ENCODE data around the gene IL1RAPL1. TPM values are rescaled to one million over a fixed set of nuclear protein-coding genes. Genes with fewer than 3 reads are reported as not detected.

IL1RAPL1 gene
- total and polyA plus RNA-seq, 8 donors = 0.06 to 3.3 (median 0.31) TPM; not detected in 3

GRCh38 chrX:29561417-29561816, 974.2 kb downstream of the IL1RAPL1 start:
- Histone ChIP-seq H3K36me3 (no peaks in the 10 kb centered on the region), H3K4me3 (no peak overlapping the region), H3K9me3 (peaks cover 0 to 31% (median 26%) of the 10 kb centered on the region in 4 donors), H3K27me3 (no peaks in the 10 kb centered on the region), H3K4me1 (no peaks in the 10 kb centered on the region), H3K27ac (no peak overlapping the region)
- TF ChIP-seq POLR2AphosphoS5 (IDR thresholded peaks at IDR 0.05) = no peak
- TF ChIP-seq POLR2A (IDR thresholded peaks at IDR 0.05) = no peak
- TF ChIP-seq EP300 (IDR thresholded peaks at IDR 0.05) = no peak
- TF ChIP-seq, protein P1, sequence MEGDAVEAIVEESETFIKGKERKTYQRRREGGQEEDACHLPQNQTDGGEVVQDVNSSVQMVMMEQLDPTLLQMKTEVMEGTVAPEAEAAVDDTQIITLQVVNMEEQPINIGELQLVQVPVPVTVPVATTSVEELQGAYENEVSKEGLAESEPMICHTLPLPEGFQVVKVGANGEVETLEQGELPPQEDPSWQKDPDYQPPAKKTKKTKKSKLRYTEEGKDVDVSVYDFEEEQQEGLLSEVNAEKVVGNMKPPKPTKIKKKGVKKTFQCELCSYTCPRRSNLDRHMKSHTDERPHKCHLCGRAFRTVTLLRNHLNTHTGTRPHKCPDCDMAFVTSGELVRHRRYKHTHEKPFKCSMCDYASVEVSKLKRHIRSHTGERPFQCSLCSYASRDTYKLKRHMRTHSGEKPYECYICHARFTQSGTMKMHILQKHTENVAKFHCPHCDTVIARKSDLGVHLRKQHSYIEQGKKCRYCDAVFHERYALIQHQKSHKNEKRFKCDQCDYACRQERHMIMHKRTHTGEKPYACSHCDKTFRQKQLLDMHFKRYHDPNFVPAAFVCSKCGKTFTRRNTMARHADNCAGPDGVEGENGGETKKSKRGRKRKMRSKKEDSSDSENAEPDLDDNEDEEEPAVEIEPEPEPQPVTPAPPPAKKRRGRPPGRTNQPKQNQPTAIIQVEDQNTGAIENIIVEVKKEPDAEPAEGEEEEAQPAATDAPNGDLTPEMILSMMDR (IDR thresholded peaks at IDR 0.05) = no peak
- 61 to 85% (median 76%) methylated on average over 3 of the region's 3 CpGs for WGBS, 5 donors
- DNase-seq = no peak
- intact Hi-C loops (cut with DNase I; ENCODE audit: low total_unique reads) = no loop called here

GRCh38 chrX:29580560-29580959, 993.3 kb downstream of the IL1RAPL1 start:
- no peaks in the 10 kb centered on the region for H3K9me3 ChIP-seq
- 67 to 91% (median 86%) methylated on average over 4 of the region's 4 CpGs for WGBS, 5 donors
- TF ChIP-seq POLR2A (IDR thresholded peaks at IDR 0.05) (no peak), POLR2AphosphoS5 (IDR thresholded peaks at IDR 0.05) (no peak), EP300 (IDR thresholded peaks at IDR 0.05) (no peak)
- TF ChIP-seq, protein P1 (IDR thresholded peaks at IDR 0.05) = no peak
- no peak for DNase-seq
- intact Hi-C loops (cut with DNase I; ENCODE audit: low total_unique reads) = no loop called here
- H3K4me3 ChIP-seq = no peak overlapping the region
- H3K4me1 ChIP-seq = no peaks in the 10 kb centered on the region
- no peak overlapping the region for H3K27ac ChIP-seq
- no peaks in the 10 kb centered on the region for H3K36me3 ChIP-seq
- H3K27me3 ChIP-seq = no peaks in the 10 kb centered on the region

DNA sequence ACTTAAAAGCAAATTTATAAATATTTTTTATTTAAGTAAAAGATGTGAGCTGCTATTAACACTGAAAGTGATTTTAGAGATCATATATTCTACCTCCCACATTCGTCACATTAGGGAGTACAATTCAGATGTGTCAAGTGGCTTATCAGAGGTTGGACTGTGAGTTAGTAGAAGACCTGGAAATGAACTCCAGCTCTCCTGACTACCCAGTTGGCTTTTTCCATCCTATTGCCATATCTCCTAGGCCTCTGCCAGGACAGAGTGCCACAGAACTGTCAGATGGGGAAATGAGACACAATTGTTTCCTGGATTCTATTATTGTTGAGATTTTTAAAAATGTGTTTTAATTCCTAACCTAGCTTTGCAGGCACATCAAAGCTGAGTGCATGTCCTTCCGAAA, 994.0 kb downstream of the IL1RAPL1 start:
- no peak overlapping the region for H3K4me3 ChIP-seq
- no peaks in the 10 kb centered on the region for H3K4me1 ChIP-seq
- intact Hi-C loops (cut with DNase I; ENCODE audit: low total_unique reads) = no loop called here
- no peaks in the 10 kb centered on the region for H3K36me3 ChIP-seq
- H3K27ac ChIP-seq = no peak overlapping the region
- H3K9me3 ChIP-seq = no peaks in the 10 kb centered on the region
- TF ChIP-seq EP300 (IDR thresholded peaks at IDR 0.05) = no peak
- TF ChIP-seq POLR2AphosphoS5 (IDR thresholded peaks at IDR 0.05) = no peak
- TF ChIP-seq, protein P1 (IDR thresholded peaks at IDR 0.05) = no peak
- no peak for TF ChIP-seq POLR2A (IDR thresholded peaks at IDR 0.05)
- no peak for DNase-seq
- 65 to 86% (median 81%) methylated on average over 2 of the region's 2 CpGs for WGBS, 5 donors
- H3K27me3 ChIP-seq = no peaks in the 10 kb centered on the region

DNA sequence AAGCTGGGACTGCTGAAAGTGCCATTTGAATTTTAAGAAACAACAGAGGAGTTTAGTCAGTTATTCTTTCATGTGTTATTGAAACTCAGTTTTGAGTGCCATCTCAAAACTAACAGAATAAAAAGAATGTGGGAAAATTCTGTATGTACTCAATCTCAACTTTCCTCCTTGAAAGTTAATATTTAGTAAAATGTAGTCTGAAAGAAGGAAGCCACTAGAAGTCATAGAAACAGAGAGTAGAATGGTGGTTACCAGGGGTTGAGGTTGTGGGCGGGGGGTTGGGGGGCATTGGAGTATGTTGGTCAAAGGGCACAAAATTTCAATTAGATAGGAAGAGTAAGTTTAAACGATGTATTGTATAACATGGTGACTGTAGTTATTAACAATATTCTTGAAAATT, 999.9 kb downstream of the IL1RAPL1 start:
- DNase-seq = no peak
- intact Hi-C loops (cut with DNase I; ENCODE audit: low total_unique reads) = no loop called here
- Histone ChIP-seq H3K27me3 (no peaks in the 10 kb centered on the region), H3K4me1 (no peaks in the 10 kb centered on the region), H3K27ac (no peak overlapping the region), H3K36me3 (no peaks in the 10 kb centered on the region), H3K4me3 (no peak overlapping the region), H3K9me3 (no peaks in the 10 kb centered on the region)
- TF ChIP-seq POLR2A (IDR thresholded peaks at IDR 0.05) (no peak), EP300 (IDR thresholded peaks at IDR 0.05) (no peak), POLR2AphosphoS5 (IDR thresholded peaks at IDR 0.05) (no peak)
- TF ChIP-seq, protein P1 (IDR thresholded peaks at IDR 0.05) = no peak
- WGBS, 5 donors = 57 to 85% (median 78%) methylated on average over 2 of the region's 2 CpGs
